Neural crest cell (in vitro differentiated cells): Measurements from ENCODE around the gene C5. TPM values are rescaled to one million over a fixed set of nuclear protein-coding genes. Genes with fewer than 3 reads are reported as not detected.

ENCODE experiments used
- DNase-seq: peaks from one replicate; pipeline ENCODE4 v3.0.0; 2021; ENCODE audit warnings: low read depth, mixed read lengths, low spot score
- H3K27ac Mint-ChIP-seq: one replicate; pipeline ENCODE4 v1.8.0; 2021; ENCODE audit warnings: mild to moderate bottlenecking, mixed read lengths; ENCODE audit not compliant: unreplicated experiment
- H3K27me3 Mint-ChIP-seq: 2 replicates; pipeline ENCODE4 v1.8.0; 2021; ENCODE audit warnings: low read depth, mild to moderate bottlenecking, mixed read lengths
- H3K36me3 Mint-ChIP-seq: 2 replicates; pipeline ENCODE4 v1.8.0; 2021; ENCODE audit warnings: low read depth, mild to moderate bottlenecking, mixed read lengths
- H3K4me1 Mint-ChIP-seq: 2 replicates; pipeline ENCODE4 v1.8.0; 2021; ENCODE audit warnings: mixed read lengths
- H3K4me3 Mint-ChIP-seq: one replicate; pipeline ENCODE4 v1.8.0; 2021; ENCODE audit warnings: mild to moderate bottlenecking, mixed read lengths
- H3K9me3 Mint-ChIP-seq: 2 replicates; pipeline ENCODE4 v1.8.0; 2021; ENCODE audit warnings: mixed read lengths
- CTCF ChIP-seq: fragments of 200-600 bp; sonication (generic); conservative IDR thresholded peaks from 2 replicates; pipeline ENCODE4 v1.5.0; 2021; ENCODE audit warnings: antibody characterized with exemption, mild to moderate bottlenecking
- total RNA-seq: library from RNA; stranded (reverse); gene quantifications from 2 replicates; pipeline ENCODE4 v1.2.1, GENCODE V29; 2021

Gene C5
- total RNA-seq, 1 donor from 2014 or later: 9.4 TPM

- TF ChIP-seq CTCF: no peak
- Mint-ChIP-seq H3K36me3 (peaks cover 4% of the 10 kb centered on the region), H3K4me3 (no peak overlapping the region), H3K27ac (no peak overlapping the region), H3K9me3 (no peaks in the 10 kb centered on the region), H3K4me1 (no peaks in the 10 kb centered on the region), H3K27me3 (no peaks in the 10 kb centered on the region)
- DNase-seq: no peak
Observed at GRCh38 chr9:121013911-121014310, 36.2 kb downstream of the C5 start.

GRCh38 chr9:121009650-121010049, 40.4 kb downstream of the C5 start:
- H3K36me3 Mint-ChIP-seq: peaks cover 15% of the 10 kb centered on the region
- no peak for TF ChIP-seq CTCF
- H3K4me3 Mint-ChIP-seq: no peak overlapping the region
- no peak for DNase-seq
- H3K4me1 Mint-ChIP-seq: no peaks in the 10 kb centered on the region
- no peak overlapping the region for H3K27ac Mint-ChIP-seq
- no peaks in the 10 kb centered on the region for H3K9me3 Mint-ChIP-seq
- H3K27me3 Mint-ChIP-seq: no peaks in the 10 kb centered on the region

- no peak overlapping the region for H3K4me3 Mint-ChIP-seq
- TF ChIP-seq CTCF: no peak
- H3K4me1 Mint-ChIP-seq: no peaks in the 10 kb centered on the region
- H3K36me3 Mint-ChIP-seq: no peaks in the 10 kb centered on the region
- H3K27ac Mint-ChIP-seq: no peak overlapping the region
- no peaks in the 10 kb centered on the region for H3K9me3 Mint-ChIP-seq
- no peaks in the 10 kb centered on the region for H3K27me3 Mint-ChIP-seq
- no peak for DNase-seq
Observed at GRCh38 chr9:120999317-120999716, 50.8 kb downstream of the C5 start.

GRCh38 chr9:120998111-120998510, 52.0 kb downstream of the C5 start:
- H3K9me3 Mint-ChIP-seq: no peaks in the 10 kb centered on the region
- DNase-seq: no peak
- no peaks in the 10 kb centered on the region for H3K27me3 Mint-ChIP-seq
- TF ChIP-seq CTCF: no peak
- peaks cover 4% of the 10 kb centered on the region for H3K36me3 Mint-ChIP-seq
- H3K4me3 Mint-ChIP-seq: no peak overlapping the region
- no peak overlapping the region for H3K27ac Mint-ChIP-seq
- no peaks in the 10 kb centered on the region for H3K4me1 Mint-ChIP-seq

GRCh38 chr9:120997502-120997901, 52.6 kb downstream of the C5 start:
- H3K27ac Mint-ChIP-seq: no peak overlapping the region
- no peaks in the 10 kb centered on the region for H3K27me3 Mint-ChIP-seq

More at GRCh38 chr9:120997502-120997901, 52.6 kb downstream of the C5 start:
- Mint-ChIP-seq H3K36me3 (peaks cover 4% of the 10 kb centered on the region), H3K4me3 (no peak overlapping the region), H3K9me3 (no peaks in the 10 kb centered on the region), H3K4me1 (no peaks in the 10 kb centered on the region)
- no peak for DNase-seq
- no peak for TF ChIP-seq CTCF
